T follicular helper cell (primary cell): Measurements from ENCODE around the gene AXIN1.

Experiments used
- DNase-seq: peaks from one replicate; pipeline ENCODE4 v3.0.0-alpha.2; 2020; ENCODE audit warnings: low read depth

AXIN1 gene

GRCh38 chr16:301235-301634, 51.3 kb downstream of the AXIN1 start:
- DNase-seq, result no peak

GRCh38 chr16:297832-298231, 54.7 kb downstream of the AXIN1 start:
- no peak for DNase-seq

GRCh38 chr16:296806-297510, 55.6 kb downstream of the AXIN1 start:
- DNase-seq, result no peak

- no peak for DNase-seq
These were observed 56.2 kb downstream of the AXIN1 start for GRCh38 chr16:296276-296675.

- DNase-seq, result no peak
These were observed 59.3 kb downstream of the AXIN1 start for GRCh38 chr16:293043-293775.

GRCh38 chr16:291539-291938, 61.0 kb downstream of the AXIN1 start:
- DNase-seq, result no peak

GRCh38 chr16:290681-291405, 61.7 kb downstream of the AXIN1 start:
- no peak for DNase-seq

- no peak for DNase-seq
These were observed 62.4 kb downstream of the AXIN1 start for GRCh38 chr16:290015-290680.

GRCh38 chr16:289395-289997, 63.0 kb downstream of the AXIN1 start:
- DNase-seq, result no peak

GRCh38 chr16:287981-288920, 64.3 kb downstream of the AXIN1 start:
- DNase-seq, result no peak

GRCh38 chr16:287298-287811, 65.2 kb downstream of the AXIN1 start:
- DNase-seq, result no peak

- no peak for DNase-seq
These were observed 65.8 kb downstream of the AXIN1 start for GRCh38 chr16:286491-287297.

GRCh38 chr16:285146-286055, 67.1 kb downstream of the AXIN1 start:
- no peak for DNase-seq

- no peak for DNase-seq
These were observed 68.1 kb downstream of the AXIN1 start for GRCh38 chr16:284204-285120.

GRCh38 chr16:283033-283805, 69.3 kb downstream of the AXIN1 start, which contains the start of gene PDIA2:
Gene PDIA2 (plus strand): TSS chr16:283164. CDS start chr16:283170, 6 bp downstream.
- DNase-seq, result no peak

GRCh38 chr16:282491-282890, 70.0 kb downstream of the AXIN1 start:
- DNase-seq, result no peak
